HG03521 (cell line): Measurements from ENCODE around the gene CENPP.

Experiments used
- ATAC-seq: cut with Tn5 transposase; IDR thresholded peaks from one replicate; pipeline ENCODE4 v1.9.1; 2021; ENCODE audit warnings: mild to moderate bottlenecking, moderate library complexity; ENCODE audit not compliant: unreplicated experiment

CENPP gene

GRCh38 chr9:92325269-92325990 lies at the start of gene CENPP, which contains the start of gene NOL8:
TSS of gene CENPP (plus strand) at chr9:92325953.
TSS of gene NOL8 (minus strand) at chr9:92325350. CDS start at chr9:92324161, 1,189 bp downstream.
- ATAC-seq = peak; percentile 93

- no peak for ATAC-seq
Measured at GRCh38 chr9:92276331-92277032, 49.3 kb upstream of the CENPP start.

- ATAC-seq = no peak
Measured at GRCh38 chr9:92278110-92278509, 47.6 kb upstream of the CENPP start.

- no peak for ATAC-seq
Measured at GRCh38 chr9:92279302-92279701, 46.5 kb upstream of the CENPP start.

GRCh38 chr9:92289708-92290390 lies 35.9 kb upstream of the CENPP start:
- no peak for ATAC-seq

- no peak for ATAC-seq
Measured at GRCh38 chr9:92290785-92291429, 34.8 kb upstream of the CENPP start.

- no peak for ATAC-seq
Measured at GRCh38 chr9:92291577-92291976, 34.2 kb upstream of the CENPP start.

- ATAC-seq = no peak
Measured at GRCh38 chr9:92292338-92293074, 33.2 kb upstream of the CENPP start.

- no peak for ATAC-seq
Measured at GRCh38 chr9:92293075-92293354, 32.7 kb upstream of the CENPP start.

GRCh38 chr9:92293452-92294296 lies 32.1 kb upstream of the CENPP start, which contains the start of gene IARS1:
TSS of gene IARS1 (minus strand) at chr9:92293697. CDS start at chr9:92289419, 4,278 bp downstream.
- peak; percentile 97 for ATAC-seq

- no peak for ATAC-seq
Measured at GRCh38 chr9:92294297-92294676, 31.5 kb upstream of the CENPP start.

GRCh38 chr9:92295240-92295790 lies 30.4 kb upstream of the CENPP start:
- no peak for ATAC-seq

GRCh38 chr9:92295827-92296258 lies 29.9 kb upstream of the CENPP start:
- no peak for ATAC-seq

- no peak for ATAC-seq
Measured at GRCh38 chr9:92297611-92298010, 28.1 kb upstream of the CENPP start.

GRCh38 chr9:92298036-92298435 lies 27.7 kb upstream of the CENPP start:
- no peak for ATAC-seq

GRCh38 chr9:92299116-92299515 lies 26.6 kb upstream of the CENPP start:
- no peak for ATAC-seq

GRCh38 chr9:92300936-92301335 lies 24.8 kb upstream of the CENPP start:
- no peak for ATAC-seq

GRCh38 chr9:92308893-92309292 lies 16.9 kb upstream of the CENPP start:
- no peak for ATAC-seq

GRCh38 chr9:92310562-92310961 lies 15.2 kb upstream of the CENPP start:
- ATAC-seq = no peak
